GM06990 (cell line): Measurements from ENCODE around the gene PRR7.

ENCODE experiments used
- DNase-seq: peaks from one replicate; pipeline ENCODE4 v3.0.0-alpha.2; 2011; ENCODE audit not compliant: insufficient read length; ENCODE audit errors: extremely low read depth
- H3K27me3 ChIP-seq: replicated peaks from 2 replicates; pipeline ENCODE4 v1.6.0; 2011; ENCODE audit warnings: low read length; ENCODE audit not compliant: control insufficient read depth, insufficient read depth
- H3K36me3 ChIP-seq: 2 replicates; pipeline ENCODE4 v1.5.1; 2011; ENCODE audit warnings: low read length; ENCODE audit not compliant: control insufficient read depth, insufficient read depth
- H3K4me3 ChIP-seq: replicated peaks from 2 replicates; pipeline ENCODE4 v1.5.1; 2011; ENCODE audit warnings: low read depth, mild to moderate bottlenecking, control low read depth, low read length
- CTCF ChIP-seq: IDR thresholded peaks from 2 replicates; pipeline ENCODE4 v1.5.1; 2011; ENCODE audit warnings: low read length, control low read depth, mild to moderate bottlenecking, inconsistent platforms; ENCODE audit not compliant: insufficient read depth, poor library complexity, severe bottlenecking

The PRR7 gene

GRCh38 chr5:177493795-177494345, 47.3 kb downstream of the PRR7 start:
- no peak for TF ChIP-seq CTCF
- no peak for DNase-seq
- Histone ChIP-seq H3K4me3 (no peak overlapping the region), H3K27me3 (peaks cover 2% of the 10 kb centered on the region), H3K36me3 (no peaks in the 10 kb centered on the region; the same call in 1 of the 2 replicates)

- Histone ChIP-seq H3K27me3 (peaks cover 2% of the 10 kb centered on the region), H3K36me3 (no peaks in the 10 kb centered on the region; the same call in 1 of the 2 replicates), H3K4me3 (no peak overlapping the region)
- TF ChIP-seq CTCF: peak; percentile 17
- no peak for DNase-seq
Measured at GRCh38 chr5:177494346-177495195, 48.0 kb downstream of the PRR7 start.

GRCh38 chr5:177495243-177496060, 48.8 kb downstream of the PRR7 start:
- no peak for DNase-seq
- TF ChIP-seq CTCF: no peak
- H3K27me3 ChIP-seq: peaks cover 2% of the 10 kb centered on the region
- H3K4me3 ChIP-seq: no peak overlapping the region
- no peaks in the 10 kb centered on the region; the same call in 1 of the 2 replicates for H3K36me3 ChIP-seq

- DNase-seq: no peak
- Histone ChIP-seq H3K27me3 (peaks cover 2% of the 10 kb centered on the region), H3K4me3 (peak overlapping the region; percentile 56), H3K36me3 (no peaks in the 10 kb centered on the region; the same call in 1 of the 2 replicates)
- TF ChIP-seq CTCF: peak; percentile 30
Measured at GRCh38 chr5:177496070-177496726, 49.6 kb downstream of the PRR7 start.

- TF ChIP-seq CTCF: no peak
- peak overlapping the region; percentile 56 for H3K4me3 ChIP-seq
- H3K27me3 ChIP-seq: peaks cover 2% of the 10 kb centered on the region
- no peak for DNase-seq
- H3K36me3 ChIP-seq: no peaks in the 10 kb centered on the region; the same call in 1 of the 2 replicates
Measured at GRCh38 chr5:177496727-177497291, 50.2 kb downstream of the PRR7 start.
